Upper lobe of right lung (tissue), 1 donor: ENCODE measurements around the gene IGFBP7. TPM values are rescaled to one million over a fixed set of nuclear protein-coding genes. Genes with fewer than 3 reads are reported as not detected.
A peak's percentile ranks its signal among the peaks of the same experiment; 100 is the strongest.

Experiments used
- ATAC-seq: fragments of 200-7000 bp; cut with Tn5 transposase; one replicate; pipeline ENCODE4 v1.9.1; 2020; ENCODE audit warnings: mild to moderate bottlenecking, moderate library complexity
- DNase-seq: peaks from one replicate; pipeline ENCODE4 v3.0.0-alpha.2; 2020
- H3K27ac ChIP-seq: fragments of 200-600 bp; one replicate; pipeline ENCODE4 v1.8.0; 2022
- H3K27me3 ChIP-seq: fragments of 200-600 bp; one replicate; pipeline ENCODE4 v1.8.0; 2022; ENCODE audit warnings: mild to moderate bottlenecking
- H3K36me3 ChIP-seq: fragments of 200-600 bp; one replicate; pipeline ENCODE4 v1.8.0; 2022
- H3K4me1 ChIP-seq: fragments of 200-600 bp; one replicate; pipeline ENCODE4 v1.8.0; 2022
- H3K4me3 ChIP-seq: fragments of 200-600 bp; one replicate; pipeline ENCODE4 v1.8.0; 2022; ENCODE audit warnings: mild to moderate bottlenecking
- H3K9me3 ChIP-seq: fragments of 200-600 bp; one replicate; pipeline ENCODE4 v1.8.0; 2022
- intact Hi-C: fragments of 100-400 bp; cut with DNase I; formaldehyde crosslinking; loops from one replicate; pipeline ENCODE4 v1.11.0; 2022
- total RNA-seq: library from RNA; stranded (reverse); fragmentation: NEBNext Ultra II Directional; extraction: Animal tissue kit (Norgen Biotek cat#: 25700); gene quantifications from one replicate; pipeline ENCODE4 v1.2.1, GENCODE V29; 2021
- TF ChIP-seq, protein P1 (sequence below): fragments of 200-600 bp; IDR thresholded peaks from one replicate; pipeline ENCODE4 v1.8.0; 2022; ENCODE audit warnings: antibody characterized with exemption
- donor health status: DM: no; HTN: yes; CAD: no; lungs with severe emphysema.

The IGFBP7 gene
- total RNA-seq, 1 donor from 2014 or later = 661 TPM

- Histone ChIP-seq H3K4me3 (no peak overlapping the region), H3K36me3 (peaks cover 84% of the 10 kb centered on the region), H3K9me3 (no peaks in the 10 kb centered on the region), H3K27me3 (no peaks in the 10 kb centered on the region), H3K27ac (no peak overlapping the region), H3K4me1 (no peaks in the 10 kb centered on the region)
- ATAC-seq (peak; percentile 53), DNase-seq (no peak)
- intact Hi-C loops = no loop called here
- TF ChIP-seq, protein P1, sequence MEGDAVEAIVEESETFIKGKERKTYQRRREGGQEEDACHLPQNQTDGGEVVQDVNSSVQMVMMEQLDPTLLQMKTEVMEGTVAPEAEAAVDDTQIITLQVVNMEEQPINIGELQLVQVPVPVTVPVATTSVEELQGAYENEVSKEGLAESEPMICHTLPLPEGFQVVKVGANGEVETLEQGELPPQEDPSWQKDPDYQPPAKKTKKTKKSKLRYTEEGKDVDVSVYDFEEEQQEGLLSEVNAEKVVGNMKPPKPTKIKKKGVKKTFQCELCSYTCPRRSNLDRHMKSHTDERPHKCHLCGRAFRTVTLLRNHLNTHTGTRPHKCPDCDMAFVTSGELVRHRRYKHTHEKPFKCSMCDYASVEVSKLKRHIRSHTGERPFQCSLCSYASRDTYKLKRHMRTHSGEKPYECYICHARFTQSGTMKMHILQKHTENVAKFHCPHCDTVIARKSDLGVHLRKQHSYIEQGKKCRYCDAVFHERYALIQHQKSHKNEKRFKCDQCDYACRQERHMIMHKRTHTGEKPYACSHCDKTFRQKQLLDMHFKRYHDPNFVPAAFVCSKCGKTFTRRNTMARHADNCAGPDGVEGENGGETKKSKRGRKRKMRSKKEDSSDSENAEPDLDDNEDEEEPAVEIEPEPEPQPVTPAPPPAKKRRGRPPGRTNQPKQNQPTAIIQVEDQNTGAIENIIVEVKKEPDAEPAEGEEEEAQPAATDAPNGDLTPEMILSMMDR = no peak
These were observed 114.7 kb downstream of the IGFBP7 start for GRCh38 chr4:56995525-56995924.

DNA sequence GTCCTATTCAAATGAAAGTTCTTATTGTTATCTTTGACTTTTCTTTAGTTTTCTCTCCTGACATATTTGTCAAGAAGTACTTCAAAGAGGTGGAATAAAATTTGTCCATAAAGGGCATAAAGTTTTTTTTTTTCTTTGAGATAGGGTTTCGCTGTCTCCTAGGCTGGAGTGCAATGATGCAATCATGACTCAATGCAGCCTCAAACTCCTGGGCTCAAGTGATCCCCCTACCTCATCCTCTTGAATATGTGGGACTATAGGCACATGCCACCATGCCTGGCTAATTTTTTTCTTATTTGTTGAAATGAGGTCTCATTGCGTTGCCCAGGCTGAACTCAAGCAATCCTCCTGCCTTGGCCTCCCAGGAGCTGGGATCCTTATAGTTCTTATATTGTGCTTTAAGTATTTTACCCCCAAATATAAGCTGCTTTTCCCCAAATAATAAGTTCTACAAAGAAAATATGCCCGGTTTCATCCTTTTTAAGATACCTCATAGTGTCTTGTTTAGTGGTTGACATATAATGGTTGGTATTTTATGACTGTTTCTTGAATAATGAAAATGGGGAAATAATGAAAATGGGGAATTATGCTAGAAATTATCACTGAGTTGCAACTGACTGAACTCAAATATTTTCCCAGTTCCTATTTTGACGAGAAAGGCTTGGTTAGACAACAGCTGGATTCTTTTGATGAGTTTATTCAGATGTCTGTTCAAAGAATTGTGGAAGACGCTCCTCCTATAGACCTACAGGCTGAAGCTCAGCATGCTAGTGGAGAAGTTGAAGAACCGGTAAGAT lies 119.9 kb downstream of the IGFBP7 start:
- Histone ChIP-seq H3K27ac (no peak overlapping the region), H3K36me3 (peaks cover 92% of the 10 kb centered on the region), H3K4me3 (no peak overlapping the region), H3K4me1 (no peaks in the 10 kb centered on the region), H3K27me3 (no peaks in the 10 kb centered on the region), H3K9me3 (no peaks in the 10 kb centered on the region)
- DNase-seq (no peak), ATAC-seq (no peak)
- intact Hi-C loops = no loop called here
- TF ChIP-seq, protein P1 = no peak

GRCh38 chr4:56986952-56987351 lies 123.2 kb downstream of the IGFBP7 start:
- H3K27me3 ChIP-seq = no peaks in the 10 kb centered on the region
- intact Hi-C loops = no loop called here
- ATAC-seq = no peak
- peaks cover 63% of the 10 kb centered on the region for H3K36me3 ChIP-seq
- DNase-seq = no peak
- H3K9me3 ChIP-seq = no peaks in the 10 kb centered on the region
- H3K4me1 ChIP-seq = peaks cover 7% of the 10 kb centered on the region
- TF ChIP-seq, protein P1 = no peak
- H3K27ac ChIP-seq = no peak overlapping the region
- H3K4me3 ChIP-seq = no peak overlapping the region

GRCh38 chr4:56986192-56986591 lies 124.0 kb downstream of the IGFBP7 start:
- ATAC-seq = no peak
- peaks cover 14% of the 10 kb centered on the region for H3K4me1 ChIP-seq
- intact Hi-C loops = no loop called here
- H3K9me3 ChIP-seq = no peaks in the 10 kb centered on the region
- no peak overlapping the region for H3K27ac ChIP-seq
- H3K27me3 ChIP-seq = no peaks in the 10 kb centered on the region
- no peak for DNase-seq
- TF ChIP-seq, protein P1 = no peak
- no peak overlapping the region for H3K4me3 ChIP-seq
- peaks cover 55% of the 10 kb centered on the region for H3K36me3 ChIP-seq

GRCh38 chr4:56981795-56982201 lies 128.4 kb downstream of the IGFBP7 start:
- TF ChIP-seq, protein P1 = no peak
- ATAC-seq = no peak
- Histone ChIP-seq H3K36me3 (peaks cover 14% of the 10 kb centered on the region), H3K9me3 (no peaks in the 10 kb centered on the region), H3K27ac (no peak overlapping the region), H3K4me1 (peaks cover 28% of the 10 kb centered on the region), H3K27me3 (no peaks in the 10 kb centered on the region), H3K4me3 (no peak overlapping the region)
- intact Hi-C loops = no loop called here
- DNase-seq = no peak

Other genes starting within 250 kb of the IGFBP7 start
- 39.0 TPM for gene REST, start 202.5 kb downstream of the IGFBP7 start, total RNA-seq
- gene NOA1, start 132.8 kb downstream of the IGFBP7 start, total RNA-seq = 14.5 TPM
- gene POLR2B, start 131.5 kb downstream of the IGFBP7 start, total RNA-seq = 65.8 TPM